ENCODE results near the gene PDE4A. TPM values are rescaled to one million over a fixed set of nuclear protein-coding genes. Genes with fewer than 3 reads are reported as not detected.
A peak's percentile ranks its signal among the peaks of the same experiment; 100 is the strongest.

PDE4A gene
- total and polyA plus RNA-seq, 2 of the 13 experiments (the other 11 are each of a cell fraction or from before 2014, with no cell fraction given) = 1.1 to 4.1 TPM

GRCh38 chr19:10379880-10380312 lies 40.4 kb upstream of the PDE4A start (continued):
- no peak for TF ChIP-seq FOXJ3 (CRISPR knock-in tag; IDR thresholded peaks at IDR 0.05; ENCODE audit: borderline replicate concordance)
- no peak for TF ChIP-seq TARDBP (CRISPR knock-in tag; IDR thresholded peaks at IDR 0.05)
- no peak for TF ChIP-seq STAG1 (CRISPR knock-in tag; IDR thresholded peaks at IDR 0.05)
- no peak for TF ChIP-seq DNMT1 (CRISPR knock-in tag; IDR thresholded peaks at IDR 0.05)
- TF ChIP-seq, protein P1, sequence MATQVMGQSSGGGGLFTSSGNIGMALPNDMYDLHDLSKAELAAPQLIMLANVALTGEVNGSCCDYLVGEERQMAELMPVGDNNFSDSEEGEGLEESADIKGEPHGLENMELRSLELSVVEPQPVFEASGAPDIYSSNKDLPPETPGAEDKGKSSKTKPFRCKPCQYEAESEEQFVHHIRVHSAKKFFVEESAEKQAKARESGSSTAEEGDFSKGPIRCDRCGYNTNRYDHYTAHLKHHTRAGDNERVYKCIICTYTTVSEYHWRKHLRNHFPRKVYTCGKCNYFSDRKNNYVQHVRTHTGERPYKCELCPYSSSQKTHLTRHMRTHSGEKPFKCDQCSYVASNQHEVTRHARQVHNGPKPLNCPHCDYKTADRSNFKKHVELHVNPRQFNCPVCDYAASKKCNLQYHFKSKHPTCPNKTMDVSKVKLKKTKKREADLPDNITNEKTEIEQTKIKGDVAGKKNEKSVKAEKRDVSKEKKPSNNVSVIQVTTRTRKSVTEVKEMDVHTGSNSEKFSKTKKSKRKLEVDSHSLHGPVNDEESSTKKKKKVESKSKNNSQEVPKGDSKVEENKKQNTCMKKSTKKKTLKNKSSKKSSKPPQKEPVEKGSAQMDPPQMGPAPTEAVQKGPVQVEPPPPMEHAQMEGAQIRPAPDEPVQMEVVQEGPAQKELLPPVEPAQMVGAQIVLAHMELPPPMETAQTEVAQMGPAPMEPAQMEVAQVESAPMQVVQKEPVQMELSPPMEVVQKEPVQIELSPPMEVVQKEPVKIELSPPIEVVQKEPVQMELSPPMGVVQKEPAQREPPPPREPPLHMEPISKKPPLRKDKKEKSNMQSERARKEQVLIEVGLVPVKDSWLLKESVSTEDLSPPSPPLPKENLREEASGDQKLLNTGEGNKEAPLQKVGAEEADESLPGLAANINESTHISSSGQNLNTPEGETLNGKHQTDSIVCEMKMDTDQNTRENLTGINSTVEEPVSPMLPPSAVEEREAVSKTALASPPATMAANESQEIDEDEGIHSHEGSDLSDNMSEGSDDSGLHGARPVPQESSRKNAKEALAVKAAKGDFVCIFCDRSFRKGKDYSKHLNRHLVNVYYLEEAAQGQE (IDR thresholded peaks at IDR 0.05; ENCODE audit: borderline replicate concordance in 1 of 2, low read depth in 1 of 2, low read length in 2 of 2) = no peak
- TF ChIP-seq SAFB2 (CRISPR knock-in tag; IDR thresholded peaks at IDR 0.05; ENCODE audit: borderline replicate concordance, low read depth) = no peak
- no peak for TF ChIP-seq NFAT5 (CRISPR knock-in tag; IDR thresholded peaks at IDR 0.05)
- no peak for TF ChIP-seq CBX2 (IDR thresholded peaks at IDR 0.05; ENCODE audit: low read depth, low read length)
- no peak for TF ChIP-seq CBX2 (CRISPR knock-in tag; IDR thresholded peaks at IDR 0.05; ENCODE audit: low read depth)
- 0 out of 2 replicates have a peak, but pooled peaks have one; percentile 12 for TF ChIP-seq KLF6 (CRISPR knock-in tag; IDR thresholded peaks at IDR 0.05)
- no peak for TF ChIP-seq POGZ (CRISPR knock-in tag; IDR thresholded peaks at IDR 0.05)
- no peak for TF ChIP-seq XRCC5 (optimal IDR thresholded peaks at IDR 0.05; ENCODE audit: low read length)
- TF ChIP-seq ZNF546 (CRISPR knock-in tag; conservative IDR thresholded peaks at IDR 0.05) = no peak
- TF ChIP-seq, protein P2, sequence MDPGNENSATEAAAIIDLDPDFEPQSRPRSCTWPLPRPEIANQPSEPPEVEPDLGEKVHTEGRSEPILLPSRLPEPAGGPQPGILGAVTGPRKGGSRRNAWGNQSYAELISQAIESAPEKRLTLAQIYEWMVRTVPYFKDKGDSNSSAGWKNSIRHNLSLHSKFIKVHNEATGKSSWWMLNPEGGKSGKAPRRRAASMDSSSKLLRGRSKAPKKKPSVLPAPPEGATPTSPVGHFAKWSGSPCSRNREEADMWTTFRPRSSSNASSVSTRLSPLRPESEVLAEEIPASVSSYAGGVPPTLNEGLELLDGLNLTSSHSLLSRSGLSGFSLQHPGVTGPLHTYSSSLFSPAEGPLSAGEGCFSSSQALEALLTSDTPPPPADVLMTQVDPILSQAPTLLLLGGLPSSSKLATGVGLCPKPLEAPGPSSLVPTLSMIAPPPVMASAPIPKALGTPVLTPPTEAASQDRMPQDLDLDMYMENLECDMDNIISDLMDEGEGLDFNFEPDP (CRISPR knock-in tag; conservative IDR thresholded peaks at IDR 0.05) = no peak
- no peak for TF ChIP-seq ZNF879 (CRISPR knock-in tag; IDR thresholded peaks at IDR 0.05)
- TF ChIP-seq, protein P3, sequence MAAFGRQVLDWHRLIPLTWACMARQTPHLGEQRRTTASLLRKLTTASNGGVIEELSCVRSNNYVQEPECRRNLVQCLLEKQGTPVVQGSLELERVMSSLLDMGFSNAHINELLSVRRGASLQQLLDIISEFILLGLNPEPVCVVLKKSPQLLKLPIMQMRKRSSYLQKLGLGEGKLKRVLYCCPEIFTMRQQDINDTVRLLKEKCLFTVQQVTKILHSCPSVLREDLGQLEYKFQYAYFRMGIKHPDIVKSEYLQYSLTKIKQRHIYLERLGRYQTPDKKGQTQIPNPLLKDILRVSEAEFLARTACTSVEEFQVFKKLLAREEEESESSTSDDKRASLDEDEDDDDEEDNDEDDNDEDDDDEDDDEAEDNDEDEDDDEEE (CRISPR knock-in tag; IDR thresholded peaks at IDR 0.05) = peak; percentile 70; the same call in 1 of the 2 replicates
- no peak for TF ChIP-seq ZNF558 (CRISPR knock-in tag; IDR thresholded peaks at IDR 0.05; ENCODE audit: borderline replicate concordance)
- no peak for TF ChIP-seq PHF5A (CRISPR knock-in tag; IDR thresholded peaks at IDR 0.05; ENCODE audit: low read depth, unreplicated experiment)
- TF ChIP-seq ZNF543 (CRISPR knock-in tag; IDR thresholded peaks at IDR 0.05) = no peak
